ENCODE data around the gene CDKAL1.

- TF ChIP-seq TAF1 (IDR thresholded peaks at IDR 0.05; ENCODE audit: low read depth, low read length) = no peak
- TF ChIP-seq RXRA (IDR thresholded peaks at IDR 0.05; ENCODE audit: insufficient read depth, low read depth, low read length) = no peak
- TF ChIP-seq USF2 (IDR thresholded peaks at IDR 0.05; ENCODE audit: low read length) = no peak
- no peak for TF ChIP-seq MAFK (IDR thresholded peaks at IDR 0.05; ENCODE audit: low read depth, low read length)
- no peak for TF ChIP-seq CTCF (IDR thresholded peaks at IDR 0.05; ENCODE audit: control extremely low read depth in 1 of 3, insufficient read depth in 1 of 3, low read depth in 1 of 3, low read length in 3 of 3)
- no peak for TF ChIP-seq TBP (IDR thresholded peaks at IDR 0.05; ENCODE audit: low read depth, low read length)
- TF ChIP-seq POLR2AphosphoS5 (IDR thresholded peaks at IDR 0.05; ENCODE audit: low read depth, low read length) = no peak
- no peak for TF ChIP-seq JUND (IDR thresholded peaks at IDR 0.05; ENCODE audit: low read length)
- TF ChIP-seq GABPA (IDR thresholded peaks at IDR 0.05; ENCODE audit: borderline replicate concordance, insufficient read depth, low read length) = no peak
- TF ChIP-seq CTBP2 (IDR thresholded peaks at IDR 0.05; ENCODE audit: borderline replicate concordance, insufficient read depth, insufficient read length, low read length) = no peak
Measured at GRCh38 chr6:20877008-20877937, 343.0 kb downstream of the CDKAL1 start.

Data from H1 (cell line).